HG02588 (cell line): ENCODE data around the gene PDE4D.
"Not testable (repeated sequence)": the region's sequence is repeated elsewhere in the genome, so short reads cannot be mapped to it uniquely, and the experiment has no call there.

Experiments used
- ATAC-seq: cut with Tn5 transposase; IDR thresholded peaks from one replicate; pipeline ENCODE4 v1.9.1; 2021; ENCODE audit warnings: mild to moderate bottlenecking, moderate library complexity; ENCODE audit not compliant: unreplicated experiment

PDE4D gene

DNA sequence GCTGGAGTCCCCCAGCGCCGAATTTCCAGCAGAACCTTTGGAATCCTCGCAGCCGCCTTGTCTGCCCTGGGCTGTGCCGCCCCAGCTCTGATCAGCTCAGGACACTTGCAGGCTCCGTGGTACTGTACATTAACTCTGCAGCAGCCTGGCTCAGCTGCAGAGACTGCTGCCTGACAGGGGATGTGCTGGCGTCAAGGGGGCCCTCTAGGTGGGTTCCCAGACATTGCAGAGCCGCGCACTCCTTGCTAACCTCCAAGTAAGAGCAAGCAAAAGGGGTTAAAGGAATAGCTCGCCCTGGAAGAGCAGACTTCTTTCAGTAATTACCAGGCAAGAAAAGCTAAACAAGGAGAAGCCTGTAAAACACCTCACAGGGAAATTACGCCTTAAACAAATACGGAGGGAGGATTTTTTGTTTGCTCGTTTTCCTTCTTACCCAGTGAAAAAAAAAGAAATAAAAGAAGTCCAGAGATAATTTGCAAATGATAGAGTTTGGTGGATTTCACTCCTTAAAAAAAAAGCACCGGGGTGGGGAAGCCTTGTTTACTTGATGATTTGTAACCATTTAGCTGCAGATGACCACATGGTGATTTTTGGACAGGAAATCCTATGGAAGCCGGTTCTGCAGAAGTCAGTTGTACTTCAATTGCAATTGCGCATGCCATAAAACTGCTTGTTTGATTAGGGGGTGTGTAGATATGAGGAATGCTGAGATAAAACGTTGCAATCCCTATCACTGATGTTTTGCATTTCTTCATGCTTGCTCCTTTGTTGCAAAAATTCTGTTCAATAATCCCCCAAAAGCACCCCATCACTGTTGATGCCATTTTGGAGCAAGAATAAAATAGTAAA, 305.8 kb downstream of the PDE4D start:
- ATAC-seq = no peak

DNA sequence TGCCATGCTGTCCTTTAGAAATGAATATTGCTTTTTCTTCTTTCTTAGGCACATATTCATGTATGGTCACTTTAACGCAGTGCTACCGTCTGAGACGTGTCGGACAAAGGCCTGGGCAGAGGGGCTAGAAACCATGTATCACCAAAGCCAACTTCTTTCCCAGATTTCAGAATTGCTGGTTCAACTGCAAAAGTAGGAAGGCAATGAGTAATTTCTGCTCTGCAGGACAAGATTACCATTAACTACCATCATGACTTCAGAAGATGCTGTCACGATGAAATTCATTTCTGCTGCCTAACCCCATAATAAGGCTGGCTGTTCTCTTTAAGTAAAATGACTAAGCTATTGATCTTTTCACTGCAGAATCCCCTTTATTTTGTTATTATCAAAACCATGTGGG, 306.7 kb downstream of the PDE4D start:
- ATAC-seq = no peak

DNA sequence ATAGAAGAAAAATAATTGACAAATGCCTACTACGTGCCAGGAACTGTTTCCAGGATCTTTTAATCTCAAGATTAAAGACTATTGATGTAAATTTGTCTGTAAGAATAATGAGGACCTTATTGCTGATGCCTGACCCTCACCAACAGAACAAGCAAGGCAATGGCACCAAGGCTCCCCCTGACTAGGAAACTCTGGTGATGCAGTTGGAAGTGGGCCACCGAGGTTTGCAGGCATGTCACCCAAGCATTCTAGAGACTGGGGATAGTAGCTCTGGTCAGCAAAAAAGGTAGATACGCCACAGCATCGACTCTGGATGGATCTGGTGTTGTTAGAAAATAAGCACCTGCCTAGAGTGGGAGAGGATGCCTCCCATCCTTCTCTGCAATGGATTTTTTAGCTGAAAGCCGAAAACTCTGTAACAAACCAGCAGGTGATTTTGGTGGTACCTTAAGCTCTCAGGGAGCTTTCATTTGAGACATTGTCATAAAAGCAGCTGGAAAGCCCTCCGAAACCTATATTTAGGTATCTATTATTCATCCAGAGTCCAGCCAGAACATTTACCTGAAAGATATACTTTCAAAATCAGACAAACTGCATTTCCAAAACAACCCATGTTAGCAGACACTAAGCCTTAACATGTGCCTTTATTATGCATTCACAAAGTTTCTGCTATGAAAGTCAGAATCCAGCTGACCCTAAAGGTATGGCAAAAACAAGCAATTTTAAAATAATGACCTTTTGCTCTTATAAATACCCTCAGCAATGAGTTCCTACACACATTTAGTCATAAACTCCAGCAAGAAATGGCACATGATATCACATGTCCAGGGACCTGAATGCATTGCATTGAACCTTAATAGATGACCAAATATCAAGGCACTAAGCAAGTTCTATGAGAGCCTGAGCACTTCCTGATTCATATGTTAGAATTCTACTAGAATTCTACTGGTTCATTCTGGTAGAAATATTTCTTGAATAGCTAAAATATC, 308.4 kb downstream of the PDE4D start:
- no peak for ATAC-seq

DNA sequence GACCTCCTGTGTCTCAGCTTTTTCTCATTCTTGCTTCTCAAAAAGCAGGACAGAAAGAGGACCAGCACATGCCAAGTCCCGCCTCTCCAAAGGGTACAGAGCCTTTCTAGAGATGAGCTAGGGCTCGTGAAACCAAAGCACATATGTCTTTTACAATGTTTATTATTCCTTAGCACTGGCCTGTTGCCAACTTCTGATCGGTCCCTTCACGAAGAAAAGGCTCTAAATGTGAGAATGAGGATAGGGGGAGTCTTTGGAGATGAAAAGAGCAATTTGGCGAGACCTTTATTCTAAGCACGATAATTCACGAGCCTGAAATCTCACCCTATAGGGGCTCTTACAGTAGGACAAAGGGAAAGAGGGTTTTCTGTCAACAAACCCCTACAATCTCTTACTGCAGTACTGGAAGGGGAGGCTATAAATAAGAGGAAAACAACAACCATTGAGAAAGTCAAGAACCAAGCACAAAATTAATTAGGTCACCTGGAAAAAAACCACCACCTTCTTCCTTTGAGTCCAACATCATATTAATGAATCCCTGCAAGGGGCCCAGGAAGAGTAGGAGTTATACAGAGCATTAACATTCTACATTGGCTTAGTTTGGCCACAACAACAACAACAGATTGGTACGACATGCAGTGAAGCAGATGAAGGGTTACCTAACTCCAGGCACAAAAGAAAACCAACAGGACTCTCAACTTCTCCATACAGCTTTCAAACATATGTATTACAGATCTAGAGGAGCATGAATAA, 309.5 kb downstream of the PDE4D start:
- no peak for ATAC-seq

DNA sequence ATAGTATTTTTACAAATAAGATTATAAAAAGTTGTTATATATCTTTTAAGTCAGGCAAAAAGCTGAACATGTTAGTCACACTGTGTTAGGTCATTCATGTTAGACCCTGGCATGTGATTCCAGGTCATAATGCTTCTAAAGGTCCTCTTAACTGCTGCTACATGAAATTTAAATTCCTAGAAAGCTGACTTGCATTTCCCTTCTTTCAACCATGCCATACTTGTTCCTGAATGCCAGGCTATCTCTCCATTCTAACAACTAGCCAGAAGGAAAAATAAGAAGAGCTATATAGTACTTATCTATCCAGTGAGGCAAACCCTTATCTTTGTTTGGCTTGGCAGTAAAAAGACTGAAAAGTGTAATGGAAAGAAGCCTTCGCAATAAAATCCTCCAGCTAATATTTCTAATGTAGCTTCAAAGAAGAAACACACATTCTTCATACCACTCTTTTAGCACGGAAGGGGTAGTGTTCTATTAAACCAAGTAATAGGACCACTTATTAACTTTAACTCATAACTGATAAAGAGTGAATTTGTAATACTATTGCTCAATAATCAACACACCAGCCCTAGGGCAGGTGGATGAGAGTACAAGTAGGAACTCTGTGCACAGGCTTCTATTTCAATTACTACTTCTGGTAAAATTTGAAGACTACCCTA, 310.2 kb downstream of the PDE4D start:
- no peak for ATAC-seq

DNA sequence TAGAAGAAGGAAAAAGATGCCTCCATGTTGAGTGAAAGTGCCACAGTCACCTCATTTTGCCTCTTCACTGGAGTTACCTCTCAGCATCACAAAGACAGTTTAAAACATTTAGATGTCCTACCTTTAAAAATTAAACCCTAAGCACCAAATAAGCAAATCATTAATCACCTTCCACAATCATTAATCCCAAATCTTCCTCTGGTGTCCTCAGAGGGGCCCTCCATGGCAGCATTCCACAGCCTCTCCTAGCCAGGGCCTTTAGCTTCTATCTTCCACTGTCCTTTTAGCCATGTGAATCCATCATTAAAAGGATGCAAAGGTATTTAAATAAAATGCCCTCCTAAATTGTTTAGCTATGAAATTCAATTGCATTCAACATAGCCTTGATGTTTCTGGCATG, 310.8 kb downstream of the PDE4D start:
- ATAC-seq = no peak

DNA sequence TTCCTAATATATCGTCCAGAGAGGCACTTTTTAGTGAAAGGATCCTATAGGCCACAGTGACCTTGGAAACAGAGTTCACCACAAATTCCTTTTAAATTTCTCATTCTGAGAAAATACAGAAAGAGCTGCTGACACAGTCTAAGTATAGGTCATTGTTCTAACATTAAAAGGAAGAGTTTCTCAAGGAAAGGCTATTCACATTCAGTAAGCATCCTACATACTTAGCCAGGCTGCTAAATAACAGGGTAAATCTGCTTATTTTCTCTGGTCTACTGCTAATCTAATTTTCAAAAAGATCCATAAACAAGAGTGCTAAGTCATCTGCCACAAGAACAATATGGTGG, 313.7 kb downstream of the PDE4D start:
- ATAC-seq = no peak

DNA sequence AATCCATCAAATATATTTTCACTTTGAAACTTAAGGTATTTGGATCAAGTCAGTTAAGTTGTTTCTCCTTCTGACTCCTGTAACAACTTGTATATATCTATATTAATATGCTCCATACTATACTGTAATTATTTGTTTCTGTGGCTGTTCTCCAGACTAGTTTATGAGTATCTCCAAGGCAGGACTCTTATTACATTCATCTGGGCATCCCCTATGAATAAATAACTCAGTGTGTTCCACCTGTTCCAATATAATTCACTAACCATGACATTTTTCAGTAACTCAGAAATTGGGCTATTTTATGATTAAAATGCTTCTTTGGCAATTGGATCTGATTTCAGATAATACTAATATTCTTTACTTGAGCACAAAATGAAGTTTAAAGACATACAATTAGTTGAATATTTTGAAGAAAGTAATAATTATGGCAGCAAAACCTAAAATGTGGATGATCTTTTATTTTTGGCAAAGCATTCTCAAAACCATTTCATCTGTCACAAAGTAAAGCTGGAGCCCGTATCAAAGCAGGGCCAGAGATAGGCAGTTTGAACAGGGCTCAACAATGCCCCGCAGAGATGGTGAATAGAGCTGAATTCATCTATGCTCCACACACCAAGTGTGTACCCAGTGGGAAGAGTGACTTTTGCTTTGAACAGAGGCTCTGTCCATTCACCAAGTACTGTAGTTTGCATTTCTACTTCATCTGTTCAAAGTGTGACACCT, 314.3 kb downstream of the PDE4D start:
- no peak for ATAC-seq

DNA sequence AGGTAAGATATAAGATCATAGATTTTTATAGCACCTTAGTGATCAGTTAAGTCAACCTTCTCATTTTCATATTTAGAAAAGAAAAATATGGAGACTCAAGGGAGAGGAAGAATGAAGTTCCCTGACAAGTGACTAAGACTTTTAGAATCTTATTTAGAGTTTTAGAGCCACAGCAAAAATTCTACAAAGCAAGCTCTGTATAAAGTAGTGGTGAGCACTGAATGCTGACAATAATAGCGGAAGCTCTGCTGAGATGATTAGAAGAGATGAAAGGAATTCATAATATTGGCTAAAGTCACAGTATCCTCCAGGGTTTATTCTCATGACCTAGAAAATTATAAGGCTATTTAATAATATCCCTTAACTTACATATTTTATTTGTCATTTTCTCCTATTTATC, 316.0 kb downstream of the PDE4D start:
- no peak for ATAC-seq

DNA sequence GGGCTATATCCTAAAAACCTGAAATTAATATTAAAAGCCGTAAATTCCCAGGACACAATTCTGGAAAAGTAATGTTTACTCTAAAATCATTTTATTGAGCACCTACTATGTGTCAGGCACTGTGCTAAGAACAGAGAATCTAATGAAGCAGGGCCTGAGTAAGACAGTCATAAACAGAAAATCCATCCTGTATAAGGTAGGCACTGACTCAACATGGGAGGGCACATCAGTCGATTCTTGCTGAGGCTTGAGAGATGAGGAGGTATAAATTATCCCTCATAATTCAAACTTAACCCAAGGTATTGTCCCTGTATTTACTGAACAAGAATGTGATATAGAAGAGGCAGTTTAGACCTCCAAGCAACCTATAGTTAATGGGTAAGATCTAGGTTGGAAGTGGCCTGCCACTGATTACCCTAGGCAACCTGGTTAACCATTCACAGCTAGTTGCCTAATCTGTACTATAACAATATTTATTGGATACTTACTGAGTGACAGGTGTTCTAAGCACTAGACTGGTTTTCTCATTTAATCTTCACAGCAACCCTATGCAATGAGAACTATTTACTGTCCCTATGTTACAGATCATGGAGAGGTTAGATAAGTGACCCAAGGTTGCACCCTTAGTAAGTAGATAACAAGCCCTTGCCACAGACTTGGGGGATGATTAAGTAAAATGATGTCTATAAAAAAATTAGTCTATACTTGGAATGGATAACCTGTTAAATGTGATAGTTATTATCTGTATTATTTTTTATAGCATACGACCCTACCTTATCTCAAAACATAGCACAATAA, 317.7 kb downstream of the PDE4D start:
- ATAC-seq = no peak

DNA sequence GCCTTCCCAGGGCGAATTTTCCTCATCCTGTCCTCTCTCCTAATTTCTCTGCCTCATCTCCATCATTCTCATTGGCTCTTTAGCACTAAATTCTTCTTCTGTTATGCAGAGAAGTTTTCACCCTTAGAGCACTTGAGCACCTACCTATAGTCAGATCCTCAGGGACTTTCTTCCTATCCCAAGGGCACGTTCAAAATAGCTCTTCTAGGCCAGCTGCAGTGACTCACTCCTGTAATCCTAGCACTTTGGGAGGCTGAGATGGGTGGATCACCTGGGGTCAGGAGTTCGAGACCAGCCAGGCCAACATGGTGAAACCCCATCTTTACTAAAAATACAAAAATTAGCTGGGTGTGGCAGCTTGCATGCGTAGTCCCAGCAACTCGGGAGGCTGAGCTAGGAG, 320.0 kb downstream of the PDE4D start:
- not testable (repeated sequence) for ATAC-seq

DNA sequence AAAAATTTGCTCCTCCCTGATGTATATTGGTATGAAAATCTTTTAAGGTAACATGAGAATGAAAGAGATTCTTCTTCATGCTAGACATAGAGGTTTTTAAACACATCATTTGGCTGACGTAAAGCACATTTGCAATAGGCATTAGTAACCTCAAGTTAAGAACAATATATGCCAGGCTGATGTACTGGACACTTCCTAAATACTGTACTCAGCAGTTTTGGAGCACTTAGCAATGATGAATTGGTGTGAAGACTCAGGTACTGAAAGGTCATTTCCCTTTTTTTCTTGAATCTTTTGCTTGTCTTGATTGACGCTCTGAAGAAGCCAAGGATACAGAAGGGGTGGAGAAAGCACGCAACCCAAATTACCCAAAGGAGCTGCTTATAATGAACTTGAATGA, 322.5 kb downstream of the PDE4D start:
- ATAC-seq = no peak

DNA sequence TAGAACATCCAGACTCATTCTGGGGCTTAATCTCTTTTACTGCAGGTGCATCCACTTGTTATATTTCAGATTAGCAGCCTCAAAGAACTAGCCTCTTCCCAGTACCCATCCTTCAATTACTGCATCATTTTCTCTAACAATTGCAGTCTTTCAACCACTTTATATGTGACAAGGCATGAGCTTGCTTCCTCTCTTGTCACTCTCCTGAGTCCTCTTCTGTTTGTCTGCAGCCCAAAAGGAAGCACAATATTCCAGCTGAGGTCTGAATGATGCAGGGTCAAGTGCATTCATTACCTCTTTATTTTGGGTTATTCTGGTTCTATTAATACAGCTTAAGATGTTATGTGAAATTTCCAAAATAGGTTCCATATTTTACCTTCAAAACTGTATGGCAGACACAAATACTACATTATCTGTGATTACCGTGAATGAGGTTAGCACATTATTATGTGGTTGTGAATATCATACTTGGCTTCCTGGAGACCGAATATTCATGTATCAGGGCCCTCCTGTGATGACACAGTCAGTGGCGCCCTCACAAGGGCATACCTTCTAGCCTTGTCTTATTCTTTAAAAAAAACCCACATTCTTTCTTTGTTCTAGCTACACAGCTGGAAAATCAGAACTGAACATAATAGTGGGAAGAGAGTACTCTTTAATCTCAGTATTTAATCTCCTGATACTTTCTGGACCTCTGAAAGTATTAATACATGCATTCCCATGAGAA, 323.8 kb downstream of the PDE4D start:
- no peak for ATAC-seq

DNA sequence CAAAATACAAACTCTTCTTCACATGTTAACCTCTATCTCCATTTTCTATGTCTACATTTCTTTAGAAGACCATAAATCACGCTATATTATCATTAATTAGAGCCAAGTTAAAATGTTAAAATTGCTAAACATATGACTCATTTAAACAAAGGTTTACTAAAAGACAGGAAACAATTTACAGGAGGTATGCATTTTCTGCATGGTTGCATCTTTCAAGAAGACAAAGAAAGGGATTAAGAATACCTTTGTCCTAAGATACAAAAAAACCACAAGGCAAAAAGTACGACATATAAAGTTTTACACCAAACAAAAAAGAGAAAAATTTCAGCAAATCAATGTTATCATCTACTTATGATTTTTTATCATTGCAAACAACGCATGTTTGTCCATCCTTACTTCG, 324.4 kb downstream of the PDE4D start:
- no peak for ATAC-seq

DNA sequence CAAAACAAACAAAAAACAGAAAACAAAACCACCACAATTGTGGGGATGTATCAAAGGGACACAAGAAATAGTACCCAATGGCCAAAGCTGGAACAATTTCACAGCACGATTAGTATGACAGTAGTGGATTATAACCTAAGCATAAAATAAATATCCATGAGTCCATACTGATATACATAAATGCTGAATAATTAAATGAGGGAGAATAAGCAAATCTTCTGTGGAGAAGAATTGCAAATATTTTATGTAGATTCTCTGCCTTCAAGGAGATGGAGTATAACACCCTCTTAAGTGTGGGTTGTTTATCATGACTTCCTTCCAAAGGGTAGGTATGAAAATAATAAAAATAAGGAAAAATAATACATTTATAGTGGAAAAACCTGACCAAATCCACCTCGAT, 325.4 kb downstream of the PDE4D start:
- ATAC-seq = no peak

DNA sequence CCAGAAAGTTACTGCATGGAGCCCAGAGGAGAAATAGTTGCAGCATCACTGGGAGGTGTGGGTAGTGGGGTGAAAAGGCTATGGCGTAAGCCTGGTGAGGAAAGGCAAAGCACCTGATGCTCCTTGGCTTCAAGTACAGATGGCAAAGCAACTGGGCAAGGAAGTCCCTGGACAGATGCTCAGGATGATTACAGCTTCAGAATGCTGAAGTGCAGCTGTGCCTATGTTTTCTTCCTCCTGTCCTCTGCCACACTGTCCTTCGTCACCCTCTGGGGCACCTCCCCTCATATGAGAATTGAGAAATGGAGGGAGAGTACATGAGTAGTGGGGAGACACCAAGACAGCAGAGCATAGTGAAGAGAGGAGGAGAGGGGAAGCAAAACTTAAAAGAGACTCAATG, 328.0 kb downstream of the PDE4D start:
- no peak for ATAC-seq

DNA sequence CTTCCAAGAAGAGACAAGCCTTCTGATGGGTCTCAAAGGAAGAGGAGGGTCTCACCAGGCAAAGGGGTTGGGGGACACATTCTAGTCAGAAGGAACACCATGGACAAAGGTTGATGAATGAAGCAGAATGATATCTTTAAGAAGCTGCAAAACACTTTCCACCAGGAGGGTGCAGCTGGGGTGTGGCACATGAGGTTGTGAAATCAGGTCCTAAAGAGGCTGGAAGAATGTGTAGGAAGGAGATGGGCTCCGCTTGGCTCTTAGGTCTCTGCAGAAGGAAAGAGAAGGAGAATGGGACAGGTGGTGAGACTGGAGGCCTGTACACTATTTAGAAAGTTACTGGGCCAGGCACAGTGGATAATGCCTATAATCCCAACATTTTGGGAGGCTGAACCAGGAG, 328.6 kb downstream of the PDE4D start:
- no peak for ATAC-seq

DNA sequence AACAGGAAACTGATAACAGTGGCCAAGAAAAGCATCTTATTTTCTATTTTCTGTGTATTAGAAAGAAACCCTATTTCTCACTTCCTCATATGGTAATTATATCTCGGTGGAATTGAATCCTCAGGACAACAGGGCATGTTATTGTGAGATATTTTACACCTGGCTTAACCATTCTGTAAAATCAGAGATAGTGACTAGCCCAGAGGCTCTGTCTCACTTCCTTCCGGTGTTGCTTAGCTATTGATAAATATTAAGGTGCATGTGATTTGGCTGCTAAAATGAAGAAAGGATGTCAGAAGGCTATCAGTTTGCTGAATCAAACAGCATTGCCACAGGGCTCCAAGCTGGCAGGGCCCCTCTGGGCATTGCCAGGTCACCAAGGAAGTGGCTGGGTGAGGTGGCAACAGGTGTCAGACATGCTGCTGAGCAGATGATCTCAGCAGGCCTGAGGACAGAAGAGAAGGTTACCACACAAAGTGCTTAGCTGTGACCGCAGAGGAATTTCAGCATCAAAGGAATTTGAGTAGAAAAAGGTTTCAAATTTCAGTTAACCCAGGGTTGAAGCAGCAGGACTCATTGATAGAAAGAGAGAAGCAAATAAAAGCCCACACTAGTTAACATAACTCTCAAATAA, 330.7 kb downstream of the PDE4D start:
- peak; percentile 93 for ATAC-seq
